Measurements from ENCODE around the gene LIMK2. TPM values are rescaled to one million over a fixed set of nuclear protein-coding genes. Genes with fewer than 3 reads are reported as not detected.
"Not testable (repeated sequence)": the region's sequence is repeated elsewhere in the genome, so short reads cannot be mapped to it uniquely, and the experiment has no call there.

Gene LIMK2
- total and polyA plus RNA-seq, 10 donors, result 6.1 to 182 (median 60.6) TPM

DNA sequence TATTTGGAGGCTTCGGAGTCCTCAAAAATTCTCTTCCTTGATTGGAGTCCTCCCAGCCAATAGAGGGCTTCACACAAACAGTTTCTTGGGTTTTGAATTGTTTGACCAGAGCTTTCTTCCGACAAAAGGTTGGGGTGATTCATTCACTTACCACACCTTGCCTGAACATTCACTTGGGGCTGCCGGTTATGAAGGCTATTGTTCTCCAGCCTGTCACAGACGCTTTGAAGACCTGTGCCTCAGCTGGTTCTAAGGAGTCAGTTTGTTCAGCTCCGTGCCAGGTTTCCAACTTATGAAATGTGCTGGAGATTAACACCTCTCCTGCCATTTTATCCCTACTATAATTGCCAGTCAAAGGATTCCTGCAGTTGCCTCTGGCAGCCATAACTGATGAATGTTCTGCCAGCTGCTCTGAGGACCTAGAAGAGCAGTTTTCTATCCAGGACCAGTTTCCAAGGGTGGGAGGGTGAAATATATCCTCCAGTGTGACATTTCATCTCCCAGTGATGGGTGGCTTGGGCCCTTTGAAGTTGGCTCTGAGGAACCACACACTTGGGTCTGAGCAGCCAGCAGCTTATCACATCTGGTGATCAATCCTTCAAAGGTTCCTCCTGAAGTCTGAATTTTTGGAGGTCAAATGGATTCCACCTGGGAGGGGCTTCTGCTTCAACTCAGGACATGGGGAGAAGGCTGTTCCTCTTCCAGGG lies 31.4 kb downstream of the LIMK2 start:
- Histone ChIP-seq H3K9me3 (no peaks in the 10 kb centered on the region), H3K27ac (peak overlapping the region in 1 of 8 donors; percentile 13), H3K27me3 (replicated peaks in 1 of 7) (no peaks in the 10 kb centered on the region), H3K4me3 (no peak overlapping the region), H3K36me3 (peaks cover 0 to 68% (median 0%) of the 10 kb centered on the region in 6 donors), H3K4me1 (peaks cover 3 to 51% (median 18%) of the 10 kb centered on the region in 6 donors)
- no peak for DNase-seq
- TF ChIP-seq, protein P1, sequence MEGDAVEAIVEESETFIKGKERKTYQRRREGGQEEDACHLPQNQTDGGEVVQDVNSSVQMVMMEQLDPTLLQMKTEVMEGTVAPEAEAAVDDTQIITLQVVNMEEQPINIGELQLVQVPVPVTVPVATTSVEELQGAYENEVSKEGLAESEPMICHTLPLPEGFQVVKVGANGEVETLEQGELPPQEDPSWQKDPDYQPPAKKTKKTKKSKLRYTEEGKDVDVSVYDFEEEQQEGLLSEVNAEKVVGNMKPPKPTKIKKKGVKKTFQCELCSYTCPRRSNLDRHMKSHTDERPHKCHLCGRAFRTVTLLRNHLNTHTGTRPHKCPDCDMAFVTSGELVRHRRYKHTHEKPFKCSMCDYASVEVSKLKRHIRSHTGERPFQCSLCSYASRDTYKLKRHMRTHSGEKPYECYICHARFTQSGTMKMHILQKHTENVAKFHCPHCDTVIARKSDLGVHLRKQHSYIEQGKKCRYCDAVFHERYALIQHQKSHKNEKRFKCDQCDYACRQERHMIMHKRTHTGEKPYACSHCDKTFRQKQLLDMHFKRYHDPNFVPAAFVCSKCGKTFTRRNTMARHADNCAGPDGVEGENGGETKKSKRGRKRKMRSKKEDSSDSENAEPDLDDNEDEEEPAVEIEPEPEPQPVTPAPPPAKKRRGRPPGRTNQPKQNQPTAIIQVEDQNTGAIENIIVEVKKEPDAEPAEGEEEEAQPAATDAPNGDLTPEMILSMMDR (IDR thresholded peaks at IDR 0.05 in 8 of 11, conservative IDR thresholded peaks at IDR 0.05 in 3 of 11), result no peak
- TF ChIP-seq POLR2A (IDR thresholded peaks at IDR 0.05) (no peak), POLR2AphosphoS5 (IDR thresholded peaks at IDR 0.05) (no peak)
- 77 to 89% (median 83%) methylated on average over 5 of the region's 5 CpGs for WGBS, 5 donors
- intact Hi-C loops (cut with DNase I; ENCODE audit: low total_unique reads), result no loop called here

- Histone ChIP-seq H3K4me1 (peaks cover 3 to 52% (median 21%) of the 10 kb centered on the region in 6 donors), H3K36me3 (peaks cover 0 to 71% (median 0%) of the 10 kb centered on the region in 6 donors), H3K9me3 (no peaks in the 10 kb centered on the region), H3K4me3 (no peak overlapping the region), H3K27me3 (replicated peaks in 1 of 7) (no peaks in the 10 kb centered on the region), H3K27ac (peak overlapping the region in 1 of 8 donors; percentile 13)
- TF ChIP-seq, protein P1 (IDR thresholded peaks at IDR 0.05 in 8 of 11, conservative IDR thresholded peaks at IDR 0.05 in 3 of 11), result no peak
- TF ChIP-seq POLR2A (IDR thresholded peaks at IDR 0.05), result no peak
- TF ChIP-seq POLR2AphosphoS5 (IDR thresholded peaks at IDR 0.05), result no peak
- no peak for DNase-seq
- WGBS, 5 donors, result 77 to 89% (median 84%) methylated on average over 9 of the region's 9 CpGs
- intact Hi-C loops (cut with DNase I; ENCODE audit: low total_unique reads), result no loop called here
Measured at GRCh38 chr22:31244046-31244942, 32.2 kb downstream of the LIMK2 start.

- Histone ChIP-seq H3K9me3 (no peaks in the 10 kb centered on the region), H3K4me3 (no peak overlapping the region), H3K27ac (no peak overlapping the region), H3K4me1 (peaks cover 3 to 54% (median 23%) of the 10 kb centered on the region in 6 donors), H3K27me3 (replicated peaks in 1 of 7) (no peaks in the 10 kb centered on the region), H3K36me3 (peaks cover 0 to 71% (median 0%) of the 10 kb centered on the region in 6 donors)
- intact Hi-C loops (cut with DNase I; ENCODE audit: low total_unique reads), result no loop called here
- TF ChIP-seq, protein P1 (IDR thresholded peaks at IDR 0.05 in 8 of 11, conservative IDR thresholded peaks at IDR 0.05 in 3 of 11), result no peak
- no peak for TF ChIP-seq POLR2A (IDR thresholded peaks at IDR 0.05)
- no peak for TF ChIP-seq POLR2AphosphoS5 (IDR thresholded peaks at IDR 0.05)
- no peak for DNase-seq
- 77 to 84% (median 81%) methylated on average over 7 of the region's 7 CpGs for WGBS, 5 donors
Measured at GRCh38 chr22:31244943-31245451, 32.9 kb downstream of the LIMK2 start.

- DNase-seq; H3K4me3 ChIP-seq; H3K9me3 ChIP-seq; H3K27me3 ChIP-seq (replicated peaks in 1 of 7); intact Hi-C loops (cut with DNase I; ENCODE audit: low total_unique reads): not testable (repeated sequence)
- Histone ChIP-seq H3K27ac (peak overlapping the region in 2 of 8 donors; percentile 38 to 45), H3K36me3 (peaks cover 0 to 70% (median 0%) of the 10 kb centered on the region in 6 donors), H3K4me1 (peaks cover 3 to 53% (median 23%) of the 10 kb centered on the region in 6 donors)
- 76 to 97% (median 88%) methylated on average over 9 to 12 of the region's 12 CpGs for WGBS, 5 donors
Measured at GRCh38 chr22:31245998-31246397, 33.9 kb downstream of the LIMK2 start.

Measured in spleen (tissue), 11 donors.